ENCODE data around the gene ZNF516. TPM values are rescaled to one million over a fixed set of nuclear protein-coding genes. Genes with fewer than 3 reads are reported as not detected.

The ZNF516 gene
- total RNA-seq, 2 experiments from 2014 or later = 1.2 to 1.6 TPM

DNA sequence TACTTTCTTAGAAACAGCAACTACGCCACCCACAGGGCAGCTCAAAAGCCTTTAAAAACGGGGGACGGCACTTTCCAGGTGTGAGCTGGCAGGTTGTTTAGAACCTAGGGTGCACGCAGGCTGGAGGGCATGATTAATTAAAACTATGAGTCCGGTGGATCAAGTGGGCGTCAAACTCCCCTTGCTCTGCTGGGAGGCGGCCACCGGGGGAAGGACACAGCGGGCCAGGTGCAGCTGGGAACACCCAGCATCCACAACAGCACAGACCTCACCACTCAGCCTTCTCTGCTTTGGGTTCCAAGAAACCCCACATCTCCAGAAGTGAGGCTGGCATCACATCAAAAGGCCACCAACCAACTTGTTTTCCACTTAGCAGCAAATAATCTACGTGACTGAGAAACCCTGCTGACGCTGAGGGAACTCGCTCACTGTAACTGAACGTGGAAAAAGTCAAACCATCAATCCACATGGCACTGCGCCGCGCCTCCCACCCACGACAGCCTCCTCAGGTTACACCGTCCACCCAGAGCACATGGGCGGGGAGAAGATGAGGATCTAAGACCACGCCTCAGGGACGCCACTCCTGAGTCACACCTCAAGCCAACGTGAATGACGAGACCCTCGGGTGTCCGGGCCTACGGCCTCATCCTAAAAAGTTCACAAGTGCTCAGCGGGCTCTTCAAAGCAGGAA lies 118.2 kb downstream of the ZNF516 start:
- CTCF ChIA-PET = no interaction called here
- POLR2A ChIA-PET = no interaction called here

- ChIA-PET POLR2A (no interaction called here), CTCF (no interaction called here)
These were observed 118.8 kb downstream of the ZNF516 start for GRCh38 chr18:76376225-76376624.

- CTCF ChIA-PET = no interaction called here
- POLR2A ChIA-PET = no interaction called here
These were observed 120.4 kb downstream of the ZNF516 start for GRCh38 chr18:76374330-76375281.

DNA sequence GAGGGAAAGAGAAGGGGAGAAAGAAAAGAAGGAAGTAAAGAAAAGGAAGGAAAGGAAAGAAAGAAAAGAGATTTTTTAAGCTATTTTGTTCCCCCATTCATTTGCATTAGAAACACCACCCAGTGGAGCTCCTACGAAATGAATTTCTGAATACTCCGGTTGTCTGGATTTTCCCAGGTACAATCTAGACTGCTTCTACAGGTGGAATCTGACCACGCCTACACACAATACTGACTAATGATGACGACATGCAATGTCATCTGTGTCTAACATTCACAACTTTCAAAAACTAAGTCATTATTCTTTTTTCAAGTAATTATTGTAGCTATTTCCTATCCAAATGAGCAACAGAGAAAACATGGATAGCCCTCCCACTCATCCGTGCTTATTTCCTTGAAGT lies 121.7 kb downstream of the ZNF516 start:
- POLR2A ChIA-PET = no interaction called here
- CTCF ChIA-PET = no interaction called here

- ChIA-PET POLR2A (no interaction called here), CTCF (no interaction called here)
These were observed 123.5 kb downstream of the ZNF516 start for GRCh38 chr18:76371301-76372203.

DNA sequence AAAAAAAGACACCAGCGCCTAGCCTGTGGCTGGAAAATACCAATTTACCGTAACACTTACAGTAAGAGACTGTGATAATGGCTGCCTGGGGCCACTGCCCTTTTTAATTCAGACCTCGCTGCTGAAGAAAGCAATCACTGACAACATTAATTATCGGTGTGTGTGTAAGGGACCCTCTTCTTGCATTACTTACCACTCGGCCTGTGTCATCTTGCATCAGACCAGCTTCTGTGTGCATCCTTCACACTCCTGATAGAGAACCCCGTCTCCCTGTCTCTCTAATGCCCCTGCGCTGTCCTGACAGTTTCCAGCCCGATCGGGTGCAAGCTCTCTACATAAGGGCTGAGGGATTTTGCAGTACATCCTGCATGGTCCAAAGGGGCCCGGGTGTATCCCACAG lies 124.4 kb downstream of the ZNF516 start:
- POLR2A ChIA-PET = no interaction called here
- CTCF ChIA-PET = no interaction called here

- CTCF ChIA-PET = no interaction called here
- POLR2A ChIA-PET = no interaction called here
These were observed 124.8 kb downstream of the ZNF516 start for GRCh38 chr18:76370201-76370600.

GRCh38 chr18:76369791-76370190 lies 125.3 kb downstream of the ZNF516 start:
- POLR2A ChIA-PET = no interaction called here
- CTCF ChIA-PET = no interaction called here

GRCh38 chr18:76368976-76369375 lies 126.1 kb downstream of the ZNF516 start:
- ChIA-PET CTCF (no interaction called here), POLR2A (no interaction called here)

GRCh38 chr18:76368271-76368670 lies 126.8 kb downstream of the ZNF516 start:
- CTCF ChIA-PET = no interaction called here
- POLR2A ChIA-PET = no interaction called here

- ChIA-PET POLR2A (no interaction called here), CTCF (no interaction called here)
These were observed 127.6 kb downstream of the ZNF516 start for GRCh38 chr18:76367168-76368125.

DNA sequence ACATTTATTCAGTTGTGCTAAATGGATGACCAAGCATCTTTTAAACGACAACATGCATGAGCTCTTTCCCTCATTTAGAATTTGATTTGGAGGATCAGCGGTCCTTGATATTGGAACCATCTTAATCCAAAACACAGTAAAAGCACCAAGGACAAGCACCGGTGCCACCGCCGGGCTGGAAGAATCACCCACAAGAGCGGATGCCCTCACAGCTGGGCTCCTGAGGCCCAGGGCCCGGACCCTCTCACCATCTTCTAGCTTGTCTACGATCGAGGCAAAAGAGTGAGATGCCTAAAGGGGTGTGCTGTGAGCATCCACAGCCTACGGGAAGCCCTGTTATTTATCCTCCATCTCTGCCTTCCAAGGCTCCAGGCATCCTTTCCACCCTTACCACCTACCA lies 129.5 kb downstream of the ZNF516 start:
- POLR2A ChIA-PET = no interaction called here
- CTCF ChIA-PET = no interaction called here

DNA sequence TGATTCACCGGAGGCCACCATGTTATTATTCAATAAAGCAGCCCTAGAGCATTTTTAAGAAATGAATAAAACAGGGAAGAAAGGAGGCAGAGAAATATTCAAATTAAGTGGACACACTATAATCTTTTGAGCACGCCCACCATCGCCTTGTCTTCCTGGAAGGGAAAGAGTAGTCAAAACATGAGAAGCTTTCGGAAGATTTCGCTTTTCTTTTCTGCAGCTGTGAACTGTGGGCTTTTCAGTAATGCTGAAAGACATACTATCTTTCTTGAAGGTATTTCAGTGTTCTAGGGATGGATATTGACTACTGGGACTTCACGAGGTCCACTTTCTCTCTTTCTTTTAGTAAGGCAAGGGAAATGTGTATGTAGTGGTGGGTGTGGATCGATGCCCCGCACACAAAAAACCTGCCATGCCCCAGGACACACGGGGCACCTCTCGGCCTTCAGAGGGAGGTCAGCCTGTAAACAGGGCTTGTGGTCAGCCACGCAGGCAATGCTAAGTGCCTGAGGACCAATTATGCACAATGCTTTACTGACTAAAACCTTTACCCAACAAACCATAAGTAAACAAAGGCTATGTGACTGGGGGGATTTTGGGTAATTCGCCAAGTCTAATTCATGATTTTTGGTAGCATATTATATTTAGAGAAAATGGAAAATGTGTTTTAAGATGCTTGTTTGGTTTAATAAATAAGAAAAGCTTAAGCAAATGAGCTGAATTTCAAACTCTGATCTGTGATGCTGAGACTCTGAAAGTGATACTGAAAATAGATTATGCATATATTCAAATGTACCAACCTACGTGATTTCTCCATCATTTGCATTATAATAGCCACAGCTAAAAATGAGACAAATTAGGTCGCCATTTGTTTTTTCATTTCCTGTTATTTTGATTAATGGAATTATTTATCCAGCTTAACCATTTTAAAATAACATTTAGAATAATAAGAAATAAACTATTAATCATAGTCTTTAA lies 130.5 kb downstream of the ZNF516 start:
- POLR2A ChIA-PET = no interaction called here
- CTCF ChIA-PET = no interaction called here

GRCh38 chr18:76363436-76364120 lies 131.5 kb downstream of the ZNF516 start:
- CTCF ChIA-PET = no interaction called here
- POLR2A ChIA-PET = no interaction called here

GRCh38 chr18:76362676-76363075 lies 132.4 kb downstream of the ZNF516 start:
- CTCF ChIA-PET = no interaction called here
- POLR2A ChIA-PET = no interaction called here

DNA sequence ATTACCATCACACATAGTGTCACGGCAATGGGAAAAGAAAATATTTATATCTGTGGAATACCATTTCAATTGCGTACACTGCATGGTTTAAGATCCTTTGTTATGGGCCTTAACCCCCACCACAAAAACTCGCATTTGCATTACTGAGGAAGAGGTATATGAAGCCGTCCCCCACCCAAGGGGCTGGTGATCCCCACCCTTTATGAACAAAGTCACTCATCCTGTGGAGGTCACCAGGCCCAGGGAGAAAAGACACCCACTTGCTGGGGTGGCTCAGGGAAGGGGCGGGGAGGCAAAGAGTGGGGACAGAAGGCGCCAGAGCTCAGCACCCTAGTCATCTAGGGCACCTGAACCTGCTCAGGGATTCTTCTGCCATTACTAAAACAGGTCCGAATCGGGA lies 133.8 kb downstream of the ZNF516 start:
- ChIA-PET POLR2A (no interaction called here), CTCF (no interaction called here)

GRCh38 chr18:76359909-76360308 lies 135.1 kb downstream of the ZNF516 start:
- ChIA-PET POLR2A (no interaction called here), CTCF (no interaction called here)

- POLR2A ChIA-PET = no interaction called here
These were observed 136.3 kb downstream of the ZNF516 start for GRCh38 chr18:76358774-76359173.

More at GRCh38 chr18:76358774-76359173, 136.3 kb downstream of the ZNF516 start:
- CTCF ChIA-PET = no interaction called here

Measured in activated CD8-positive, alpha-beta memory T cell treated with anti-CD3 and anti-CD28 coated beads for 36 hours (primary cell).